ENCODE data around the gene RFXANK. TPM values are rescaled to one million over a fixed set of nuclear protein-coding genes. Genes with fewer than 3 reads are reported as not detected.

RFXANK gene
- total and polyA plus RNA-seq, 9 of the 15 experiments (the other 6 are each of a cell fraction or from before 2014, with no cell fraction given) = 68.6 to 181 (median 150) TPM

- TF ChIP-seq, protein P1, sequence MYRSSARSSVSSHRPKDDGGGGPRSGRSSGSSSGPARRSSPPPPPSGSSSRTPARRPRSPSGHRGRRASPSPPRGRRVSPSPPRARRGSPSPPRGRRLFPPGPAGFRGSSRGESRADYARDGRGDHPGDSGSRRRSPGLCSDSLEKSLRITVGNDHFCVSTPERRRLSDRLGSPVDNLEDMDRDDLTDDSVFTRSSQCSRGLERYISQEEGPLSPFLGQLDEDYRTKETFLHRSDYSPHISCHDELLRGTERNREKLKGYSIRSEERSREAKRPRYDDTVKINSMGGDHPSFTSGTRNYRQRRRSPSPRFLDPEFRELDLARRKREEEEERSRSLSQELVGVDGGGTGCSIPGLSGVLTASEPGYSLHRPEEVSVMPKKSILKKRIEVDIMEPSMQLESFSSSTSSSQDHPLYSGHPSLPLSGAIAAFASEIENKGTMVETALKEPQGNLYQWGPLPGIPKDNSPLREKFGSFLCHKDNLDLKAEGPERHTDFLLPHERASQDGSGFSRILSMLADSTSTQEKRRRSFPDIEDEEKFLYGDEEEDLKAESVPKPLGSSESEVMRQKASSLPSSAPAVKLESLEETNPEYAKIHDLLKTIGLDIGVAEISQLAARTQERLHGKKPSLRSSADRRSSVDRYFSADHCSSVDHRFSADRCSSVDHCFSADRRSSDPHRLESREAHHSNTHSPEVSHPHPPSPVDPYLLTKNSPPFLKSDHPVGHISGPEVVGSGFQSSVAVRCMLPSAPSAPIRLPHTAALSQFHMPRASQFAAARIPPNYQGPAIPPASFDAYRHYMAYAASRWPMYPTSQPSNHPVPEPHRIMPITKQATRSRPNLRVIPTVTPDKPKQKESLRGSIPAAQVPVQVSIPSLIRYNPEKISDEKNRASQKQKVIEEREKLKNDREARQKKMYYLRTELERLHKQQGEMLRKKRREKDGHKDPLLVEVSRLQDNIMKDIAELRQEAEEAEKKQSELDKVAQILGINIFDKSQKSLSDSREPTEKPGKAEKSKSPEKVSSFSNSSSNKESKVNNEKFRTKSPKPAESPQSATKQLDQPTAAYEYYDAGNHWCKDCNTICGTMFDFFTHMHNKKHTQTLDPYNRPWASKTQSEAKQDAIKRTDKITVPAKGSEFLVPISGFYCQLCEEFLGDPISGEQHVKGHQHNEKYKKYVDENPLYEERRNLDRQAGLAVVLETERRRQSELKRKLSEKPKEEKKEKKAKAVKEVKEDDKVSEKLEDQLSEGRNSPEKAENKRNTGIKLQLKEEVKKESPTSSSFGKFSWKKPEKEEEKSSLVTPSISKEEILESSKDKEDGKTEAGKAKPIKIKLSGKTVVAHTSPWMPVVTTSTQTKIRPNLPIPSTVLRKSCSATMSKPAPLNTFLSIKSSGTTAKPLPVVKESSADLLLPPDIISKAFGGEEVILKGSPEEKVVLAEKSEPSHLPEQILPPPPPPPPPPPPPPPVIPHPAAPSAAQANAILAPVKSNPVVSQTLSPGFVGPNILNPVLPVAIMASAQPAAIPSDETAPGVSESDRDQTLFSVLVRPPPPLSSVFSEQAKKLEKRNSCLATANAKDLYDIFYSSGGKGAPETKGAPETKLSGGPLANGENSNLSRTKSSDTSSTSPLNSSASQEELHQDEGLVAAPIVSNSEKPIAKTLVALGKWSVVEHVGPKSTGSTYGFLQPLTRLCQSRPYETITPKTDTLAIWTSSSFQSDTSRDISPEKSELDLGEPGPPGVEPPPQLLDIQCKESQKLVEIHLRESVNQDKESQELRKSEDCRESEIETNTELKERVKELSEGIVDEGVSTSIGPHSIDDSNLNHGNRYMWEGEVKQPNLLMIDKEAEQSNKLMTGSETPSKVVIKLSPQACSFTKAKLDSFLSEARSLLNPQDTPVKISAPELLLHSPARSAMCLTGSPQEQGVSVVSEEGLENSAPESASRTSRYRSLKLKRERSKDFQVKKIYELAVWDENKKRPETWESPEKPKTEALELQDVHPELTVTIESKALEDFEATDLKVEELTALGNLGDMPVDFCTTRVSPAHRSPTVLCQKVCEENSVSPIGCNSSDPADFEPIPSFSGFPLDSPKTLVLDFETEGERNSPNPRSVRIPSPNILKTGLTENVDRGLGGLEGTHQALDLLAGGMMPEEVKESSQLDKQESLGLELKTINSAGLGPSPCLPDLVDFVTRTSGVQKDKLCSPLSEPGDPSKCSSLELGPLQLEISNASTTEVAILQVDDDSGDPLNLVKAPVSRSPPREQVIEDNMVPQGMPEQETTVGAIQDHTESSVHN (IDR thresholded peaks at IDR 0.05; ENCODE audit: borderline replicate concordance in 1 of 2, low read depth in 1 of 2) = no peak
- TF ChIP-seq RB1 (IDR thresholded peaks at IDR 0.05; ENCODE audit: low read depth) (peak; percentile 58; the same call in 1 of the 2 replicates), FIP1L1 (IDR thresholded peaks at IDR 0.05; ENCODE audit: low read depth, low read length, poor library complexity, severe bottlenecking) (no peak), ZC3H8 (IDR thresholded peaks at IDR 0.05) (no peak), SMARCE1 (IDR thresholded peaks at IDR 0.05) (no peak), ETV5 (CRISPR knock-in tag; IDR thresholded peaks at IDR 0.05; ENCODE audit: low read depth) (peak; percentile 98), TFAP4 (CRISPR knock-in tag; IDR thresholded peaks at IDR 0.05; ENCODE audit: borderline replicate concordance) (peak; percentile 59; the same call in 1 of the 2 replicates), ZFP91 (CRISPR knock-in tag; IDR thresholded peaks at IDR 0.05) (no peak), PCBP2 (IDR thresholded peaks at IDR 0.05; ENCODE audit: low read depth, low read length, poor library complexity, severe bottlenecking) (no peak), ELF1 (tag; IDR thresholded peaks at IDR 0.05) (peak; percentile 89), ZNF212 (CRISPR knock-in tag; IDR thresholded peaks at IDR 0.05) (no peak), GABPB1 (CRISPR knock-in tag; IDR thresholded peaks at IDR 0.05) (peak; percentile 84), SP1 (CRISPR knock-in tag; IDR thresholded peaks at IDR 0.05) (no peak)
- TF ChIP-seq, protein P2, sequence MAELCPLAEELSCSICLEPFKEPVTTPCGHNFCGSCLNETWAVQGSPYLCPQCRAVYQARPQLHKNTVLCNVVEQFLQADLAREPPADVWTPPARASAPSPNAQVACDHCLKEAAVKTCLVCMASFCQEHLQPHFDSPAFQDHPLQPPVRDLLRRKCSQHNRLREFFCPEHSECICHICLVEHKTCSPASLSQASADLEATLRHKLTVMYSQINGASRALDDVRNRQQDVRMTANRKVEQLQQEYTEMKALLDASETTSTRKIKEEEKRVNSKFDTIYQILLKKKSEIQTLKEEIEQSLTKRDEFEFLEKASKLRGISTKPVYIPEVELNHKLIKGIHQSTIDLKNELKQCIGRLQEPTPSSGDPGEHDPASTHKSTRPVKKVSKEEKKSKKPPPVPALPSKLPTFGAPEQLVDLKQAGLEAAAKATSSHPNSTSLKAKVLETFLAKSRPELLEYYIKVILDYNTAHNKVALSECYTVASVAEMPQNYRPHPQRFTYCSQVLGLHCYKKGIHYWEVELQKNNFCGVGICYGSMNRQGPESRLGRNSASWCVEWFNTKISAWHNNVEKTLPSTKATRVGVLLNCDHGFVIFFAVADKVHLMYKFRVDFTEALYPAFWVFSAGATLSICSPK (IDR thresholded peaks at IDR 0.05; ENCODE audit: borderline replicate concordance) = no peak
These were observed 46.1 kb upstream of the RFXANK start (continued) for GRCh38 chr19:19145684-19146608.

Data from K562 (cell line).